Immature natural killer cell (primary cell): ENCODE results near the gene CAV1. TPM values are rescaled to one million over a fixed set of nuclear protein-coding genes. Genes with fewer than 3 reads are reported as not detected.

Experiments used
- polyA plus RNA-seq, 3 donors: library from polyadenylated mRNA; unstranded; fragments of 300-500 nt; fragmentation: Illumina TruSeq; gene quantifications; one replicate each; pipeline ENCODE4 v1.2.3, GENCODE V29; 2021

Gene CAV1
- polyA plus RNA-seq, 3 donors from 2014 or later = 0.53 to 2.2 TPM; not detected in 1

Other genes with a start within 250 kb of the CAV1 start
- not detected for gene CAV2, start 25.3 kb upstream of the CAV1 start, polyA plus RNA-seq
- gene MET, start 147.2 kb downstream of the CAV1 start, polyA plus RNA-seq = not detected